Liver (tissue), 9 donors: Measurements from ENCODE around the gene LAMA2. TPM values are rescaled to one million over a fixed set of nuclear protein-coding genes. Genes with fewer than 3 reads are reported as not detected.

Experiments used
- DNase-seq: peaks from one replicate; pipeline ENCODE4 v3.0.0-alpha.2; 2017; ENCODE audit warnings: low spot score
- H3K27ac ChIP-seq, 2 donors: one replicate each; pipeline ENCODE4 v1.7.0; 2013; ENCODE audit warnings: inconsistent platforms in 2 of 2, low read length in 2 of 2, control low read depth in 1 of 2, low read depth in 1 of 2, mild to moderate bottlenecking in 1 of 2
- H3K27me3 ChIP-seq, 4 donors: one replicate each; pipeline versions ENCODE4 v1.6.1 to v1.7.0; 2013; ENCODE audit warnings: low read length in 3 of 4, inconsistent platforms in 1 of 4, mild to moderate bottlenecking in 1 of 4, moderate library complexity in 1 of 4; ENCODE audit not compliant: control insufficient read depth in 4 of 4, insufficient read depth in 4 of 4
- H3K36me3 ChIP-seq, 4 donors: one replicate each; pipeline versions ENCODE4 v1.6.1 to v1.7.0; 2013; ENCODE audit warnings: low read length in 3 of 4, mild to moderate bottlenecking in 3 of 4, low read depth in 1 of 4, moderate library complexity in 1 of 4; ENCODE audit not compliant: control insufficient read depth in 4 of 4, insufficient read depth in 3 of 4
- H3K4me1 ChIP-seq, 4 donors: one replicate each; pipeline versions ENCODE4 v1.6.1 to v1.7.0; 2013; ENCODE audit warnings: low read length in 3 of 4, mild to moderate bottlenecking in 3 of 4, moderate library complexity in 1 of 4; ENCODE audit not compliant: control insufficient read depth in 4 of 4, insufficient read depth in 4 of 4
- H3K4me3 ChIP-seq, 3 donors: one replicate each; pipeline versions ENCODE4 v1.6.1 to v1.7.0; 2013; ENCODE audit warnings: low read length in 3 of 3, control low read depth in 1 of 3, low read depth in 1 of 3, mild to moderate bottlenecking in 1 of 3
- H3K9ac ChIP-seq, 2 donors: one replicate each; pipeline ENCODE4 v1.7.0; 2013; ENCODE audit warnings: low read length in 2 of 2, mild to moderate bottlenecking in 2 of 2, moderate library complexity in 2 of 2, control low read depth in 1 of 2, low read depth in 1 of 2
- H3K9me3 ChIP-seq, 4 donors: one replicate each; pipeline versions ENCODE4 v1.6.1 to v1.7.0; 2013; ENCODE audit warnings: low read length in 3 of 4; ENCODE audit not compliant: control insufficient read depth in 4 of 4
- ATF3 ChIP-seq: IDR thresholded peaks from 2 replicates; pipeline ENCODE4 v1.6.1; 2016; ENCODE audit warnings: antibody characterized with exemption
- FOXA1 ChIP-seq: IDR thresholded peaks from 2 replicates; pipeline ENCODE4 v1.6.1; 2016; ENCODE audit warnings: antibody characterized with exemption
- FOXA2 ChIP-seq: IDR thresholded peaks from 2 replicates; pipeline ENCODE4 v1.6.1; 2016; ENCODE audit warnings: antibody characterized with exemption
- HNF4A ChIP-seq, 2 donors: conservative IDR thresholded peaks; 2 replicates each; pipeline ENCODE4 v1.6.1; 2016; ENCODE audit warnings: antibody characterized with exemption in 2 of 2, mild to moderate bottlenecking in 2 of 2
- HNF4G ChIP-seq: IDR thresholded peaks from 2 replicates; pipeline ENCODE4 v1.6.1; 2016; ENCODE audit warnings: antibody characterized with exemption
- JUND ChIP-seq, 2 donors: IDR thresholded peaks; 2 replicates each; pipeline ENCODE4 v1.6.1; 2016; ENCODE audit warnings: antibody characterized with exemption in 2 of 2
- NR2F2 ChIP-seq: IDR thresholded peaks from 2 replicates; pipeline ENCODE4 v1.6.1; 2016; ENCODE audit warnings: antibody characterized with exemption
- RAD21 ChIP-seq, 2 donors: IDR thresholded peaks; 2 replicates each; pipeline ENCODE4 v1.6.1; 2016; ENCODE audit warnings: antibody characterized with exemption in 2 of 2, mild to moderate bottlenecking in 2 of 2
- REST ChIP-seq: IDR thresholded peaks from 2 replicates; pipeline ENCODE4 v1.6.1; 2016; ENCODE audit warnings: antibody characterized with exemption, mild to moderate bottlenecking
- SP1 ChIP-seq: IDR thresholded peaks from 2 replicates; pipeline ENCODE4 v1.6.1; 2018; ENCODE audit warnings: antibody characterized with exemption, mild to moderate bottlenecking
- YY1 ChIP-seq: IDR thresholded peaks from 2 replicates; pipeline ENCODE4 v1.6.1; 2016; ENCODE audit warnings: antibody characterized with exemption, mild to moderate bottlenecking
- WGBS: extraction: QIAGEN DNeasy Blood & Tissue Kit; methylation state at CpG from one replicate; pipeline ENCODE4 v1.1.7; 2013; 5-methylcytosine and 5-hydroxymethylcytosine counted together
- polyA plus RNA-seq, 2 donors: library from polyadenylated mRNA; stranded (reverse) in 1 of 2; unstranded in 1 of 2; fragments of 200-250 nt in 1 of 2; fragments of >200 nt in 1 of 2; fragmentation: Nextera tagmentation in 1 of 2; extraction: Ambion mirVana in 1 of 2; gene quantifications; one replicate each; pipeline versions ENCODE4 v1.2.1 to v1.2.3, GENCODE V29; 2013 to 2015
- total RNA-seq, 2 donors: library from RNA; depleted of rRNA; stranded (reverse); fragments of >200 nt; gene quantifications; one replicate each; pipeline ENCODE4 v1.2.3, GENCODE V29; 2014
- TF ChIP-seq, protein P1 (sequence below): IDR thresholded peaks from 2 replicates; pipeline ENCODE4 v1.6.1; 2016; ENCODE audit warnings: antibody characterized with exemption
- donor health status: healthy.
- donor health status: healthy.
- donor health status: healthy.
- donor health status: healthy.
- donor health status: healthy.

Gene LAMA2
- total and polyA plus RNA-seq, 4 donors: 1.3 to 17.0 (median 3.0) TPM

DNA sequence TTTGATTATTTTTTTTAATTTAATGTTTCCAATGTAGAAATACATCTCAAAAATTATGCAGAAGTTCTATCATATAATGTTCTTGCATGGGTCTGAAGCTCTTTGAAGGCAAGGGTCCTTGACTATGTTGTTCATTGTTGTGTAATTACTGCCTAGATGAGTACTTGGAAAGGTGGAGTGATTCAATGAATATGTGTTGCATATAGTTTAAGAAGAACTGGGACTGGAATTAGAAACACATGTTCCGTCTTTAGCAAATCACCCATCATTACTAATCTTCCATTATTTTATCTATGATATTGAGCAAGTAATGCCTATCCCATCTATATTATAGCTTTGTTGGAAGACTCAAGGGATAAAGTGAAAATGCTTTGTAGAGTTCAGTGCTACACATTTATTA, 147.3 kb downstream of the LAMA2 start:
- Histone ChIP-seq H3K9ac (no peak overlapping the region), H3K27ac (no peak overlapping the region), H3K4me3 (no peak overlapping the region), H3K36me3 (no peaks in the 10 kb centered on the region), H3K4me1 (no peaks in the 10 kb centered on the region), H3K27me3 (no peaks in the 10 kb centered on the region), H3K9me3 (no peaks in the 10 kb centered on the region)
- no peak for DNase-seq
- TF ChIP-seq NR2F2 (no peak), HNF4G (no peak), FOXA2 (no peak), JUND (IDR thresholded peaks at IDR 0.05) (no peak), RAD21 (IDR thresholded peaks at IDR 0.05) (no peak), HNF4A (conservative IDR thresholded peaks at IDR 0.05) (no peak), FOXA1 (no peak), ATF3 (no peak), SP1 (no peak)
- TF ChIP-seq, protein P1, sequence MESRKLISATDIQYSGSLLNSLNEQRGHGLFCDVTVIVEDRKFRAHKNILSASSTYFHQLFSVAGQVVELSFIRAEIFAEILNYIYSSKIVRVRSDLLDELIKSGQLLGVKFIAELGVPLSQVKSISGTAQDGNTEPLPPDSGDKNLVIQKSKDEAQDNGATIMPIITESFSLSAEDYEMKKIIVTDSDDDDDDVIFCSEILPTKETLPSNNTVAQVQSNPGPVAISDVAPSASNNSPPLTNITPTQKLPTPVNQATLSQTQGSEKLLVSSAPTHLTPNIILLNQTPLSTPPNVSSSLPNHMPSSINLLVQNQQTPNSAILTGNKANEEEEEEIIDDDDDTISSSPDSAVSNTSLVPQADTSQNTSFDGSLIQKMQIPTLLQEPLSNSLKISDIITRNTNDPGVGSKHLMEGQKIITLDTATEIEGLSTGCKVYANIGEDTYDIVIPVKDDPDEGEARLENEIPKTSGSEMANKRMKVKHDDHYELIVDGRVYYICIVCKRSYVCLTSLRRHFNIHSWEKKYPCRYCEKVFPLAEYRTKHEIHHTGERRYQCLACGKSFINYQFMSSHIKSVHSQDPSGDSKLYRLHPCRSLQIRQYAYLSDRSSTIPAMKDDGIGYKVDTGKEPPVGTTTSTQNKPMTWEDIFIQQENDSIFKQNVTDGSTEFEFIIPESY: no peak
- WGBS: 90% methylated on average over 1 of the region's 1 CpG

GRCh38 chr6:129031051-129031599, 148.2 kb downstream of the LAMA2 start:
- H3K27ac ChIP-seq: no peak overlapping the region
- DNase-seq: no peak

More at GRCh38 chr6:129031051-129031599, 148.2 kb downstream of the LAMA2 start:
- Histone ChIP-seq H3K9me3 (no peaks in the 10 kb centered on the region), H3K4me1 (no peaks in the 10 kb centered on the region), H3K36me3 (no peaks in the 10 kb centered on the region), H3K4me3 (no peak overlapping the region), H3K27me3 (no peaks in the 10 kb centered on the region), H3K9ac (no peak overlapping the region)
- 42% methylated on average over 1 of the region's 1 CpG for WGBS
- TF ChIP-seq FOXA1 (no peak), FOXA2 (no peak), JUND (IDR thresholded peaks at IDR 0.05) (no peak), RAD21 (IDR thresholded peaks at IDR 0.05) (no peak), REST (no peak), HNF4A (conservative IDR thresholded peaks at IDR 0.05) (no peak), YY1 (no peak)
- TF ChIP-seq, protein P1: no peak
